HS-27A (cell line): ENCODE data around the gene LEMD1.

ENCODE experiments used
- DNase-seq: peaks from one replicate; pipeline ENCODE4 v3.0.0-alpha.2; 2012; ENCODE audit warnings: low read depth, missing footprints

The LEMD1 gene

GRCh38 chr1:205355075-205355453 lies 66.8 kb downstream of the LEMD1 start:
- no peak for DNase-seq

- DNase-seq: no peak
Measured at GRCh38 chr1:205354259-205355074, 67.4 kb downstream of the LEMD1 start.

- DNase-seq: no peak
Measured at GRCh38 chr1:205353612-205354011, 68.2 kb downstream of the LEMD1 start.

GRCh38 chr1:205353191-205353590 lies 68.7 kb downstream of the LEMD1 start:
- no peak for DNase-seq

DNA sequence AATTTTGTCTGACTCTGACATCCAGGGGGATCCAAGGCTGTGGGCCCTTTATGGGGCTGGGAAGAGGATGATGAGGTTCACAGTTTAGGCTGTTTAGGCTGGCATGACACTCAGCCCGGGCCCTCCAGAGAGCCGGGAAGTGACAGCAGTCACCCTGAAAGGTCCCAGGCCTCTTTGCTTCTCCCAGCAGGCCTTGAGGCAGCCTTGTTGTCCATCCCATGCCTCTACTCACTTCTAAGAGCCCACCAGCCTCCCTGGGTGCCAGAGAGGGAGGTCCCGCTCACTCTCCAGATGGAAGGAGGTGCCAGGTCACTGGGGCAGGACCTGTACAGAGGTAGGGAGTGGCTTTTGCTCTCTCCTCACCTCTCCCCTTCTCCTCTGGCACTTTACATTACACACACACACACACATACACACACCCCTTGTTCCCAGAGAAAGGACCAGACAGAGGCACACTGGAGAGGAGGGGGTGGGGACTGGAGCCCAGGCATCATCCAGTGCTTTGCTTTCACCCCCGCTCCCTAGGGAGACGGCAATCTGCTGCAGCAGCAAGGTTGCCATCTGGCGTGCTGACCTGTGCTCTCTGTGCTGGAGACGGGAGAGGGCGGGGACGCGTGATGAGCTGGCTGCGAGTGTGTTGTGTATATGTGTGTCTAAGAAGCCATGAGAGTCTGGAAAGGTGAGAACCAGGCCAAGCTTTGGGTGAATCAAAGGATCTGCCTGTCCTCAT lies 69.7 kb downstream of the LEMD1 start:
- DNase-seq: no peak

DNA sequence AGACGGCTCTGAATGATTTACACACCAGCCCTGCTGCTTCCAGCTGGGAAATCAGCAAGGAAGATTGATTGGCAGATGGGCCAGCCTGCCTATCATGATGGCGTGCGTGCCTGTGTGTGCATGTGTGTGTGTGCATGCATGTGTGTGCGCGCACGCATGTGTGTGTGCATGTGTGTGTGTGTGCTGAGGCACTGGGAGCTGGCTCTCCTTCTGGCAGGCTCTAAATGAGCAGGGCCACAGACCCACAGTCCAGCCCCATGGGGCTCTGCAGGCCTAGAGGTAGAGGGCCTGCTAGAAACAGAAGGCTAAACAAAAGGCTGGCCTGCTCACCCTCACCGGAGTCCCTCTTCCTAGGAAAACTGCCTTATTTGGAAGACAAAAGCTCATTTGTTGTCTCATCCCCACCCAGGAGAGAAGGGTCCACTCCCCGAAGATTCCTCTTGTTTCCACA lies 71.1 kb downstream of the LEMD1 start:
- no peak for DNase-seq

DNA sequence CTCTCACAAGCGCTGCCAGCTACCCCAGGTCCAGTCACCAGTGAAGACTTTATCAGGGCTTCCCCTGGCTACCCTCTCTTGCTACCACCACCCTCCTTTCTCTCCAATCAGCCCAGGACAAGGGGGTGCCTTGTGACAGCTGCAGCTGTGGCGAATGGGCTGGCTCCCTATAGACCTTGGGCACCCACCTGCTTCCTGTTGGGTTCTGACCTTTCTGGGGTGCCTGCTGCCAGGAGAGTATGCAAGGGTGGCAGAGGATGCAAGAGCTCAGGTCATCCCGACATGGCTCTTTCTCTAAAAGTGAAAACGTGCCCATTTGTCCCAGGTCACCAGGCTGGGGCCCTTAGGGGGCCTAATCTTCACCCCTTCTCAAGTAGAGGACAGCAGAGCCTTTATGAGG lies 71.7 kb downstream of the LEMD1 start:
- DNase-seq: no peak

GRCh38 chr1:205348554-205349487 lies 73.0 kb downstream of the LEMD1 start:
- no peak for DNase-seq

DNA sequence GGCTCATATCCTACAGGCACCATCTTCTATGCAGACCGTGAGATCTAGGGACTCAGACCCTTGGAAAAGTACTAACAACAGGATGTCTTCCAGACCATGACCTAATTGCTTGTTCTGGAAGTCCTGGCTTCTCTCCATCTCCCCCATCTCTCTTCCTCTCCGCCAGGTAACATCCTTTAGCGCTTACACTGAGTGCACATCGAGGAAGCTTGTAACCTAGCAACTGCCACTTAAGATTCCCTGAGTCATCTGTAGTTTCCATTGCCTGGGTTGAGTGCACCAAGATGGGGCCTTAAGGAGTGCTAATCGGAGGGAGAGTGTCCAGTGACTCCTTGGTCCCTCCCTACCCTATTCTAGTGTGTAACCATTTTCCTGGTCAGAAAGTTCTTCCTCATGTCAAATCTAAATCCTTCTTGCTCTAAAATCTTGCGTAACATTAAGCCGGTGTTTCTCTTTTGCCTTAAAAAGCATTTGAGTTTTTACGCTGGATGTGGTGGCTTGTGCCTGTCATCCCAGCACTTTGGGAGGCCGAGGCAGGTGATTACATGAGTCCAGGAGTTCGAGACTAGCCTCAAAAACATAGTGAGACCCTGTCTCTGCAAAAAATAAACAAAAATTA lies 74.8 kb downstream of the LEMD1 start:
- DNase-seq: no peak

GRCh38 chr1:205345761-205346160 lies 76.1 kb downstream of the LEMD1 start:
- DNase-seq: no peak

- no peak for DNase-seq
Measured at GRCh38 chr1:205344066-205344928, 77.6 kb downstream of the LEMD1 start.

DNA sequence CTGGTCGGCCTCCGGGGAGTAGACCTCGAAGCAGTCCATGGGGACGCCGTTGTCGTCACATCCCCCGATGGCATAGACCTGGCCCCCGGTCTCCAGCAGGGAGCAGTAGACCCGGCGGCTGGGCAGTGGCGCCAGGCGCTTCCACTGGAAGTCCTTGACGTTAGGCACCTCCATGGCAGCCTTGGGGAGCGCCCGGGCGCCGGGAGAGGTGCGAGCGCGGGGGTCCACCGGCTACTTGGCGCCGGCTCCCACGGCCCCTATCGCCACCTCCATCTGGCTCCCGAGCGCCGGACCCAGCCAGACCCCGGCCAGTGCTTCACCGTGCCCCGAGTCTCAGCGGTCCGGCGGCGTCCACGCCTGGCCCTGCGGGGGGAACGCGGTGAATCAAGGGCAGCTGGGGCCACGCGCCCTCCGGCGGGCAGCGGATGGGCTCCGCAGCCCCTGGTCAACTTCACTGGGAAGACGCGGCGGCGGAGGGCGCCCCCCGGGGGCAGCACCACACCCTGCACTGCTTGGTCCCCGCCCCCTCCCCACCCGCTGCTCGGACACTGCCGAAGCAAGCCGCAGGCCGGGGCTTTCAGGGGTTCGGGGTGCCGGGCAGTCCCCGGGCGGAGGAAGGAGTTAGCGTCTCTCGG lies 78.3 kb downstream of the LEMD1 start:
- DNase-seq: no peak

DNA sequence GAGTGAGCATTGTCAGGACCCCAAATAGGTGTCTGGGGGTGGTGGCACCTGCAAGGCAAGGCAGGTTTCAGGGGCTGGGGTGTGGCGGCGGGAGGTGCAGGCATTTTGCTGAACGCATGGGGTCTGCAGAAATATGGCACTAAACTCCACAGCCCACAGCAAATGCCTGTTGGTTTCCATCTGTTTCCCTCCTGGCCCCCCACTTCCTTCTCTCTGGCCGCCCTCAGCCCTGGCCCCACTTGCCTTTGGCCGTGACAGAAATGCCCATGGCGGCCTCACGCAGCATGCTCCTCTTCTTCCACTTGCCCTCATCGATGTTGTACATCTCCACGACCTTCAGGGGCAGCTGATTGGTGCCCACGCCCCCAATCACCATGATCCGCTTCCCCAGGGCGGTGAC lies 78.9 kb downstream of the LEMD1 start:
- no peak for DNase-seq

GRCh38 chr1:205340676-205341075 lies 81.2 kb downstream of the LEMD1 start:
- no peak for DNase-seq

DNA sequence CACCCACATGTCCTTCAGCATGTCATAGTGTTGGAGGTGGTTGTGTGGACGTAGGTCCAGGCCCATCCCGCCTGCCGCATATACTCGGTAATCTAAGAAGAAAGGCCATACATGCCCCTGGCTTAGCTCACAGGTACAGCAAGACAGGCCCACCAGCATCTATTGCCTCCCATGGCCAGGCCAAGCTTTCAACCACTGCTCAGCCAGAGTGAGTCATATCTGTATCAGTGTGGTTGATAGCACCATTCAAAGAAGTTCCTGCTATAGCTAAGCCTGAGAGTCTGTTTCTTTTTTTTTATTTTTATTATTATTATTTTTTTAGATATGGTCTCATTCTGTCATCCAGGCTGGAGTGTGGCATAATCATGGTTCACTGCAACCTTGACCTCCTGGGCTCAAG lies 82.1 kb downstream of the LEMD1 start:
- no peak for DNase-seq

- no peak for DNase-seq
Measured at GRCh38 chr1:205339197-205339702, 82.6 kb downstream of the LEMD1 start.

DNA sequence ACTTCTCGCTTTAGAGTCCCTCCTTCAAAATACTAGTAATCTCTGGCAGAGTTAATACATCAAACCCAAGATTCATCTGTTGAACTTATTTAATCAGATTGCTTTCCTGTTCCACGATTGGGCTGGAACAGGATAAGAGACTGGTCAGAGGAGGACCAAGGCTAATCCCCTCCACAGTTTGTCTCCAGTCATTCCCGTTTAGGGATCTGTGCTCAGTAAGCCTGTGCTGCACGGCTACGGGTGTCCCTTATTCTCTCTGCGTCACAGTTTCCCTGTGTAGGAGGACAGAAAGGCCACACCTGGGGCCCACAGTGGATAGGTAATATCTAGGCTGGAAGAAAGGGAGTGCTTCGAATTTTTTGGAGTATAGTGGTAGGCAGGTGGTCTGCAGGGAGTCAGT lies 83.8 kb downstream of the LEMD1 start:
- no peak for DNase-seq

DNA sequence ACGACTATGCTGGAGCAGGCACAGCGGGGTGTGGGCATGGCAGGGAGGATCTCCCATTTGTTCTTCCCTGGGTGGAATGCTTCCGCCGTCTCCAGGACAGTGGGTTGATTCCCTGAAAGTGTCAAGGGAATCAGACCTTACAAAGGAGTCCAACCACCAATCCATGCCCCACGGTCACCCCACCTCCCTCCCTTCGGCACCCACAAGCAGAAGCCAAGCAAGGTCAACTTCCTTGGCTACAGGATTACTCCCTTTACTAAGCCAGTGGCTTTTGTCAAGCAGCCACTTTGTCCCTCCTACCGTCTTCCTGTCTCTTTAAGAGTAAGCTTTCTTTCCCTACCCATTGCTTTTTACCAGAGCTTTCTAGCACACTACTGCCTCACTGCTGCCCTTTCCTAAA lies 84.4 kb downstream of the LEMD1 start:
- DNase-seq: no peak

- no peak for DNase-seq
Measured at GRCh38 chr1:205335692-205336091, 86.2 kb downstream of the LEMD1 start.
